Osteoblast (primary cell): ENCODE measurements around the gene AUP1. TPM values are rescaled to one million over a fixed set of nuclear protein-coding genes. Genes with fewer than 3 reads are reported as not detected.

Experiments used
- DNase-seq: peaks from one replicate; pipeline ENCODE4 v3.0.0; 2011; ENCODE audit warnings: low spot score, mixed read lengths; ENCODE audit not compliant: insufficient read length; ENCODE audit errors: missing footprints
- H2AFZ ChIP-seq: 2 replicates; pipeline ENCODE4 v1.6.0; 2011; ENCODE audit warnings: mild to moderate bottlenecking, low read length
- H3K27ac ChIP-seq: 2 replicates; pipeline ENCODE4 v1.5.1; 2011; ENCODE audit warnings: mild to moderate bottlenecking, low read depth, low read length, moderate library complexity
- H3K27me3 ChIP-seq: 2 replicates; pipeline ENCODE4 v1.6.0; 2012; ENCODE audit warnings: mild to moderate bottlenecking, control low read depth, inconsistent platforms, low read length, moderate library complexity; ENCODE audit not compliant: insufficient read depth
- H3K36me3 ChIP-seq: 2 replicates; pipeline ENCODE4 v1.5.1; 2011; ENCODE audit warnings: mild to moderate bottlenecking, low read length, control low read depth, moderate library complexity; ENCODE audit not compliant: insufficient read depth
- H3K4me1 ChIP-seq: 2 replicates; pipeline ENCODE4 v1.5.1; 2011; ENCODE audit warnings: mild to moderate bottlenecking, low read length, control low read depth, moderate library complexity; ENCODE audit not compliant: insufficient read depth
- H3K4me2 ChIP-seq: 2 replicates; pipeline ENCODE4 v1.6.0; 2011; ENCODE audit warnings: mild to moderate bottlenecking, low read length; ENCODE audit not compliant: insufficient read depth
- H3K4me3 ChIP-seq: fragments of 200-600 bp; sonication (generic); 3 replicates; pipeline ENCODE4 v1.5.1; 2012; ENCODE audit warnings: mild to moderate bottlenecking, low read length, inconsistent platforms; ENCODE audit not compliant: insufficient read depth
- H3K79me2 ChIP-seq: 2 replicates; pipeline ENCODE4 v1.6.0; 2012; ENCODE audit warnings: mild to moderate bottlenecking, low read length, control low read depth, inconsistent platforms; ENCODE audit not compliant: insufficient read depth
- H3K9me3 ChIP-seq: 2 replicates; pipeline ENCODE4 v1.5.1; 2011; ENCODE audit warnings: low read depth, low read length, control low read depth
- H4K20me1 ChIP-seq: 2 replicates; pipeline ENCODE4 v1.6.0; 2012; ENCODE audit warnings: mild to moderate bottlenecking, low read length, control low read depth; ENCODE audit not compliant: insufficient read depth
- total RNA-seq: library from RNA; depleted of rRNA; stranded (reverse); fragments of >200 nt; gene quantifications from 2 replicates; pipeline ENCODE4 v1.2.3, GENCODE V29; 2012
- TF ChIP-seq, protein P1 (sequence below): IDR thresholded peaks from 2 replicates; pipeline ENCODE4 v1.5.1; 2011; ENCODE audit warnings: mild to moderate bottlenecking, low read depth, low read length, moderate library complexity; ENCODE audit errors: extremely low read depth

The AUP1 gene
- total RNA-seq, 1 donor = 82.9 TPM

DNA sequence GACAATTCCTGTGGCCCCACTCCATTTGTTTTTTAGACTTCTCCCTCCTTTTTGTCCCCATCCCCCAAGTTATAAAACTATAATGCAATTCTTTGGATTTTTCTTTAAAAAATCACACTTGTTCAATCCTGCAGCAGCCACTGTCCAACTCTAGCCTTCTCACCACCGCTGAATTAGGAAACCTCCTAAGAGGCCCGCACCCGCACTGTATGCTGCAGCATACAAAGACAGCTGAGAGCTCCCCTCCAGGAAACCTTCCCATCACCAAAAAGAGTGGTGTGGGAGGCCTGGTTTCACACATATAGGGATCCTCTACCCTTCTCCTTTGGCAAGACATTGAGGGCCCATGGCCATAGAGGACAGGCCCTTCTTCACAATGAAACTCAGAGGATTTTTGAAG is 24.9 kb downstream of the AUP1 start:
- Histone ChIP-seq H3K79me2 (peaks cover 41% of the 10 kb centered on the region), H3K4me2 (peak overlapping the region; percentile 91), H3K4me1 (peaks cover 54% of the 10 kb centered on the region), H3K4me3 (peak overlapping the region; percentile 80), H4K20me1 (no peaks in the 10 kb centered on the region), H3K36me3 (peaks cover 14% of the 10 kb centered on the region), H3K9me3 (no peaks in the 10 kb centered on the region), H2AFZ (no peak overlapping the region), H3K27ac (peak overlapping the region; percentile 81), H3K27me3 (no peaks in the 10 kb centered on the region)
- peak; percentile 87 for DNase-seq
- TF ChIP-seq, protein P1, sequence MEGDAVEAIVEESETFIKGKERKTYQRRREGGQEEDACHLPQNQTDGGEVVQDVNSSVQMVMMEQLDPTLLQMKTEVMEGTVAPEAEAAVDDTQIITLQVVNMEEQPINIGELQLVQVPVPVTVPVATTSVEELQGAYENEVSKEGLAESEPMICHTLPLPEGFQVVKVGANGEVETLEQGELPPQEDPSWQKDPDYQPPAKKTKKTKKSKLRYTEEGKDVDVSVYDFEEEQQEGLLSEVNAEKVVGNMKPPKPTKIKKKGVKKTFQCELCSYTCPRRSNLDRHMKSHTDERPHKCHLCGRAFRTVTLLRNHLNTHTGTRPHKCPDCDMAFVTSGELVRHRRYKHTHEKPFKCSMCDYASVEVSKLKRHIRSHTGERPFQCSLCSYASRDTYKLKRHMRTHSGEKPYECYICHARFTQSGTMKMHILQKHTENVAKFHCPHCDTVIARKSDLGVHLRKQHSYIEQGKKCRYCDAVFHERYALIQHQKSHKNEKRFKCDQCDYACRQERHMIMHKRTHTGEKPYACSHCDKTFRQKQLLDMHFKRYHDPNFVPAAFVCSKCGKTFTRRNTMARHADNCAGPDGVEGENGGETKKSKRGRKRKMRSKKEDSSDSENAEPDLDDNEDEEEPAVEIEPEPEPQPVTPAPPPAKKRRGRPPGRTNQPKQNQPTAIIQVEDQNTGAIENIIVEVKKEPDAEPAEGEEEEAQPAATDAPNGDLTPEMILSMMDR = no peak

DNA sequence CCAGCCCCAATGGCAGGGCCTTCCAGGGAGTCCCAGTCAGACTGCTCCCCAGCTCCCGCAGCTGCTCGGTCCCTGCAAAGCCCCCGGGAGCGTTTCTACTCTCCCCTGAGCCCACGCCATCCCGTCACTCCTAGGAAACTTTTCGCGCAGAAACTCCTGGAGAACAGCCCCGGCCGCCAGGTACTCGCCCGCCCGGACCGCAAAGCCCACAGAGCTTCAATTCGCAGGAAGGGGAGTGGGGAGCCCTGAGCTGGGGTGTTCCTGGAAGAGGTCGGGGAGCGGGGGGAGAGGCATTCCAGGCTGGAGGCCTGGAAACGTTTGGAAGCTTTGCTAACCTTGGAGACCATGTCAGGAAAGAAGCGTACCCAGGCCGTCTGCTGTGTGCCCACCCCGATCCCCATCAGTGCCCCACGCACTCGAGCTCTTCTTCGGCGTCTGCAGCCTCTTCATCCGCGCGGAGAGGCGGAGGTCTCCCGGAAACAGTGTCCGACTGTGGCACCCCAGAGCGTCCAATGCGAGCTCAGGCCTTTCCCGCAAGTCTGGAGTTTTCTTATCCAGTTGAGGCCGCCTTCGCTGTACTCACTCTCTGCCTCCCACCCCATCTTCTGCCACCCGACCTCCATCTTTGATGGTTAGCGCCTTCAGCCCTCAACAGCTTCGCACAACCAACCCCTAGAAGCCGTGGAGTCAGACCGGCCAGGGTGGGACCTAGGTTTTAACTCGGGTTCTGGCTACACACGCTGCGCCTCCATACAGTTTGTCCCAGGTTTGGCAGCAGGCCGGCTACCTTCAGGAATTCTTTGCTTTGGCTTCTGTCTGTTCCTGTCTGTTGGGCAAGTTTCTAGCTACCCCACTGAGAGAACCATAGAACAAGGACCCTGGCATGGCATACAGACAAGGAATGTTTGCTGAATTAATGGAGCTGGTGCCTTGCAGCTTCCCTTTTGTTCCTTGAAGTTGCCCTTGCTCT is 25.7 kb downstream of the AUP1 start:
- TF ChIP-seq, protein P1 = no peak

DNA sequence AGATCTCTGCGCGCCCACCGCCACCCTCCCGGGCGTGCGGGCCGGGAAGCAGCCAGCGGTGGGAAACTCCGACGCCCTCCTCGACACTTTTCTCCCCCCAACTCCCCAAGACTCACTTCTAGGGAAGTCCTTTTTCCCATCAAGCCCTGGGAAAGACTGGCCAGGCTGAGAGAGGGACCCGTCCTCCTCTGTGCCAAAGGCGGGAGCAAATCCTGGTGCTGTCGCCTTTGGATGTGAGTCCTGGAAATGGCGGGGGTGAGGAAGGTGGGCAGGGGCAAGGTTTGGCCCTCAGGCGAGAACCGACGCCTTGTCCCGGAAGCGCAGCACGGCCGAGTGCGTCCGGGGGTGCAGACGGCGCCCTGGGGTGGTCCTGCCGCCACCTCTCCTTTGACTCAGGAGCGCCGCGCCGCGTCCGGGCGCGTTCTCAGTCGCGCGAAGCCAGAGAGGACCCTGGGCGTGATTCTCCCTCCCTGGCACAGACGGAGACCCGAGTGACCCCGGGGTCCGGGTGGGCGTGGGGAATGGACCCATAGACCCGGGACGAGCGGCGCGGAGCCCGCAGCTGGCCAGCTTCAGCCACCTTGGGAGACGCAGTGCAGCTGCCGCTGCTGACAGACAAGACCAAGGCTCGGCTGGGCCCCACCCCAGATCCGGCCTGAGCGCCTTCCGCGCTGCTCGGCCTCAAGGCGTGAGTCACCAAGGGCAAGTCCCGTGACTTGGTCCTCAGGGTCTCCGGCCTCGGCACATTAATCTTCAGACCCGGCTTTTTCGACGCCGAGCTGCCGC is 26.6 kb downstream of the AUP1 start:
- DNase-seq = peak; percentile 99
- no peaks in the 10 kb centered on the region for H4K20me1 ChIP-seq
- H2AFZ ChIP-seq = peak overlapping the region; percentile 82
- H3K9me3 ChIP-seq = no peaks in the 10 kb centered on the region
- peak overlapping the region; percentile 80 for H3K4me3 ChIP-seq
- H3K27ac ChIP-seq = peak overlapping the region; percentile 81
- H3K36me3 ChIP-seq = peaks cover 14% of the 10 kb centered on the region
- TF ChIP-seq, protein P1 = peak; percentile 16
- H3K27me3 ChIP-seq = no peaks in the 10 kb centered on the region
- peaks cover 41% of the 10 kb centered on the region for H3K79me2 ChIP-seq
- peak overlapping the region; percentile 91 for H3K4me2 ChIP-seq
- H3K4me1 ChIP-seq = peaks cover 53% of the 10 kb centered on the region

More for the DNA sequence above, 25.7 kb downstream of the AUP1 start:
- Histone ChIP-seq H4K20me1 (no peaks in the 10 kb centered on the region), H3K27me3 (no peaks in the 10 kb centered on the region), H3K79me2 (peaks cover 41% of the 10 kb centered on the region), H2AFZ (peak overlapping the region; percentile 82), H3K4me1 (peaks cover 54% of the 10 kb centered on the region), H3K9me3 (no peaks in the 10 kb centered on the region), H3K4me3 (peak overlapping the region; percentile 80), H3K4me2 (peak overlapping the region; percentile 91), H3K27ac (peak overlapping the region; percentile 81), H3K36me3 (peaks cover 14% of the 10 kb centered on the region)
- peak; percentile 86 for DNase-seq
